ENCODE data around the gene KLHL22. TPM values are rescaled to one million over a fixed set of nuclear protein-coding genes. Genes with fewer than 3 reads are reported as not detected.
A peak's percentile ranks its signal among the peaks of the same experiment; 100 is the strongest.
"Not testable (repeated sequence)": the region's sequence is repeated elsewhere in the genome, so short reads cannot be mapped to it uniquely, and the experiment has no call there.

KLHL22 gene
- total RNA-seq, 4 donors from 2014 or later, result 38.0 to 76.9 (median 61.0) TPM

DNA sequence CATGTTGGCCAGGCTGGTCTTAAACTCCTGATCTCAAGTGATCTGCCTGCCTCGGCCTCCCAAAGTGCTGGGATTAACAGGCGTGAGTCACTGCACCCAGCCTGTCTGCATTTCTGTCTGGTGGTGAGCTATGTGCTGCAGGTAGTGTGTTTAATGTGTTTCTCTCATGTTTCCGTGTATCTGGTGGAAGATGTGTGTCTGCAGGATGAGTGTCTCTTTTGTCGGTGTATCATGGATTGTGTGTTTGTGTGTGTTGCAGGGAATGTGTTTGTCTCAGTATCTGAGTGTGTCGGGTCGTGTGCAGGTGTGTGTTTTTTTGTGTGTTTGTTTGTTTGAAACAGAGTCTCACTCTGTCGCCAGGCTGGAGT, 74.1 kb downstream of the KLHL22 start:
- no peaks in the 10 kb centered on the region for H3K4me1 ChIP-seq
- no peak for TF ChIP-seq POLR2A (IDR thresholded peaks at IDR 0.05)
- TF ChIP-seq, protein P1, sequence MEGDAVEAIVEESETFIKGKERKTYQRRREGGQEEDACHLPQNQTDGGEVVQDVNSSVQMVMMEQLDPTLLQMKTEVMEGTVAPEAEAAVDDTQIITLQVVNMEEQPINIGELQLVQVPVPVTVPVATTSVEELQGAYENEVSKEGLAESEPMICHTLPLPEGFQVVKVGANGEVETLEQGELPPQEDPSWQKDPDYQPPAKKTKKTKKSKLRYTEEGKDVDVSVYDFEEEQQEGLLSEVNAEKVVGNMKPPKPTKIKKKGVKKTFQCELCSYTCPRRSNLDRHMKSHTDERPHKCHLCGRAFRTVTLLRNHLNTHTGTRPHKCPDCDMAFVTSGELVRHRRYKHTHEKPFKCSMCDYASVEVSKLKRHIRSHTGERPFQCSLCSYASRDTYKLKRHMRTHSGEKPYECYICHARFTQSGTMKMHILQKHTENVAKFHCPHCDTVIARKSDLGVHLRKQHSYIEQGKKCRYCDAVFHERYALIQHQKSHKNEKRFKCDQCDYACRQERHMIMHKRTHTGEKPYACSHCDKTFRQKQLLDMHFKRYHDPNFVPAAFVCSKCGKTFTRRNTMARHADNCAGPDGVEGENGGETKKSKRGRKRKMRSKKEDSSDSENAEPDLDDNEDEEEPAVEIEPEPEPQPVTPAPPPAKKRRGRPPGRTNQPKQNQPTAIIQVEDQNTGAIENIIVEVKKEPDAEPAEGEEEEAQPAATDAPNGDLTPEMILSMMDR (IDR thresholded peaks at IDR 0.05), result no peak
- no peaks in the 10 kb centered on the region for H3K36me3 ChIP-seq
- no peak overlapping the region for H3K4me3 ChIP-seq (replicated peaks in 1 of 3)
- no peaks in the 10 kb centered on the region for H3K9me3 ChIP-seq
- H3K27me3 ChIP-seq, result no peaks in the 10 kb centered on the region
- intact Hi-C loops (cut with DNase I), result loop anchor here (5.0 kb wide), 1 partner anchor 76 kb away; the partner anchor contains the start of gene KLHL22
- no peak overlapping the region for H3K27ac ChIP-seq
- 87 to 89% methylated on average over 7 of the region's 7 CpGs for WGBS, 2 donors
- no peak for DNase-seq

DNA sequence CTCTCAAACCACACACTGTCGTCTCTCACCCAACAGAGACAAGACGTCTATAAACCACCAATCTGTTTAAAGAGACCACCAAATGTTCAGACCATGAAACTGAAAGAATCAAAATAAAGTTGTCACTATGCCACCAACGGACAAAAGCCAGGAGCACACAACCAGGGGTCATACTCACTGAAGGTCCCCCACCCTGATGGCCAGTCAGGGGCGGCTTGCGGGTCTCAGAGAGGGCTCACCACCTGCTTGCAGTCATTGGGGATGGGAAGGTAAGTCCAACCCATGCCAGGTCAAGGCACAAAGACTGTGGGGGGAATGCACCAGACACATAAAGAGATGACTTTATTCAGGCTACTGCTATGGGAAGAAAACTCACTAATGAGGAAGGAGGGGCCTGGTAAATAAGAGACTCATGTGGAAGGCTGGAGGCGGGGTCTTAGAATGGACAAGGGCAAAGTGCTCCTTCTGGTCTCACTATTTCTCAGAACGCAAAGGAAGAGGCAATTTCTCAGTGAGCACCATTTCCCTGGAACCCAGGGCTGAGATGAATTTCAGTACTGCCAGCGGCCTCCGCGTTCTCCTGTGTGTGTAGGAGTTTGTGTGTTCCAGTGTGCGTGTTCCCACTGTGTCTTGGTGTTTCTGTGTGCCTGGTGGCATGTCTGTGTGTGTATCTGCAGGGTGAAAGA, 75.3 kb downstream of the KLHL22 start:
- H3K9me3 ChIP-seq, result no peaks in the 10 kb centered on the region
- no peak overlapping the region for H3K4me3 ChIP-seq (replicated peaks in 1 of 3)
- H3K36me3 ChIP-seq, result no peaks in the 10 kb centered on the region
- WGBS, 2 donors, result 84 to 95% methylated on average over 7 to 11 of the region's 11 CpGs
- no peak for DNase-seq
- no peak overlapping the region for H3K27ac ChIP-seq
- no peaks in the 10 kb centered on the region for H3K27me3 ChIP-seq
- intact Hi-C loops (cut with DNase I), result loop anchor here (5.0 kb wide), 1 partner anchor 77 kb away; the partner anchor contains the start of gene KLHL22
- TF ChIP-seq POLR2A (IDR thresholded peaks at IDR 0.05), result no peak
- TF ChIP-seq, protein P1 (IDR thresholded peaks at IDR 0.05), result no peak
- no peaks in the 10 kb centered on the region for H3K4me1 ChIP-seq

DNA sequence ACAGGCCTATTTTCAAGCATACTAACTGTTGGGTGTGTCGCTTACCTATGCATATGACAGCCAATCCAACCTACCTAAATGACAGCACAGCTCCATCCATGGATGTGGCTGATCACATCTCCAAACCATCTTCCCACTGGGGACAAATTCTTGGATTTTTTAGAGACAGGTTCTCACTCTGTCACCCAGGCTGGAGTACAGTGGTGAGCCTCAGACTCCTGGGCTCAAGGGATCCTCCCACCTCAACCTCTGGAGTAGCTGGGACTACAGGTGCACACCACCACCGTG, 76.0 kb downstream of the KLHL22 start:
- no peak overlapping the region for H3K27ac ChIP-seq

DNA sequence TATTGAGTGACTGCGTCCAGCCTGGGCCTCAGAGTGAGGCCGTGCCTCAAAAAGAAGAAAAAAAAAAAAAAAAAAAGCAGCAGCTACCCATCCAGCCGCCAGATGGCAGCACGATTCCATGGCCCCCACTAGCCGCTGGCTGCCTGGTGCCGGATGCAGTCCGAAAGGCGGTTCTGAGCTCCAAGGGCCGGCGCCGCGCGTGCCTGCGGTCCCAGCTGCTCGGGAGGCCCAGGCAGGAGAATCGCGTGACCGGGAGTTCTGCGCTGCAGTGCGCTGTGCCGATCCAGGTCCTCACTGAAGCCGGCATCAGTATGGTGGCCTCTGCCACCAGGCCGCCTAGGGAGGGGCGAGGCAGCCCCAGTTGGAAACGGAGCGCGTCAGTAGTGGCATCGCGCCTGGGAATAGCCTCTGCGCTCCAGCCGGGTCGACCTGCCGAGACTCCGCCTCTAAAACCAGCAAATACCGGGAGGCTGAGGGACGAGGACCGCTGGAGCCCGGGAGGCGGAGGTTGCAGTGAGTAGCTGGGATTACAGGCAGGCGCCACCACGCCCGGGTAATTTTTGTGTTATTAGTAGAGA, 77.3 kb downstream of the KLHL22 start:
- no peak overlapping the region for H3K27ac ChIP-seq
- no peak overlapping the region for H3K4me3 ChIP-seq (replicated peaks in 1 of 3)
- H3K9me3 ChIP-seq, result no peaks in the 10 kb centered on the region
- no peaks in the 10 kb centered on the region for H3K27me3 ChIP-seq
- no peak for TF ChIP-seq POLR2A (IDR thresholded peaks at IDR 0.05)
- TF ChIP-seq, protein P1 (IDR thresholded peaks at IDR 0.05), result peak; percentile 66 to 91 (median 83)
- WGBS, 2 donors, result 7 to 24% methylated on average over 25 to 32 of the region's 42 CpGs
- H3K36me3 ChIP-seq, result no peaks in the 10 kb centered on the region
- H3K4me1 ChIP-seq, result no peaks in the 10 kb centered on the region
- intact Hi-C loops (cut with DNase I), result loop anchor here (2.0 kb wide), 1 partner anchor 39 kb away; no protein-coding TSS in a partner anchor
- DNase-seq, result peak; percentile 79 to 80

More for the DNA sequence above, 76.0 kb downstream of the KLHL22 start:
- intact Hi-C loops (cut with DNase I), result loop anchor here (2.0 kb wide), 1 partner anchor 37 kb away; no protein-coding TSS in a partner anchor
- H3K9me3 ChIP-seq, result no peaks in the 10 kb centered on the region
- no peaks in the 10 kb centered on the region for H3K27me3 ChIP-seq
- no peak overlapping the region for H3K4me3 ChIP-seq (replicated peaks in 1 of 3)
- H3K4me1 ChIP-seq, result no peaks in the 10 kb centered on the region
- DNase-seq, result no peak
- no peak for TF ChIP-seq POLR2A (IDR thresholded peaks at IDR 0.05)
- TF ChIP-seq, protein P1 (IDR thresholded peaks at IDR 0.05), result no peak
- WGBS, 2 donors, result 91 to 94% methylated on average over 2 of the region's 2 CpGs
- no peaks in the 10 kb centered on the region for H3K36me3 ChIP-seq

DNA sequence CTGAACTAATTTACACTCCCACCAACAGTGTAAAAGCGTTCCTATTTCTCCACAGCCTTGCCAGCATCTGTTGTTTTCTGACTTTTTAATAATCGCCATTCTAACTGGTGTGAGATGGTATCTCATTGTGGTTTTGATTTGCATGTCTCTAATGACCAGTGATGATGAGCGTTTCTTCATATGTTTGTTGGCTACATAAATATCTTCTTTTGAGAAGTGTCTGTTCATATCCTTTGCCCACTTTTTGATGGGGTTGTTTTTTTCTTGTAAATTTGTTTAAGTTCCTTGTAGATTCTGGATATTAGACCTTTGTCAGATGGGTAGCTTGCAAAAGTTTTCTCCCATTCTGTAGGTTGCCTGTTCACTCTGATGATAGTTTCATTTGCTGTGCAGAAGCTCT, 79.9 kb downstream of the KLHL22 start:
- H3K4me1 ChIP-seq; H3K27ac ChIP-seq; intact Hi-C loops (cut with DNase I); H3K27me3 ChIP-seq; H3K36me3 ChIP-seq; H3K9me3 ChIP-seq; H3K4me3 ChIP-seq (replicated peaks in 1 of 3); DNase-seq: not testable (repeated sequence)
- whole genome bisulfite sequencing, 2 donors, result 91 to 93% methylated on average over 3 of the region's 3 CpGs

DNA sequence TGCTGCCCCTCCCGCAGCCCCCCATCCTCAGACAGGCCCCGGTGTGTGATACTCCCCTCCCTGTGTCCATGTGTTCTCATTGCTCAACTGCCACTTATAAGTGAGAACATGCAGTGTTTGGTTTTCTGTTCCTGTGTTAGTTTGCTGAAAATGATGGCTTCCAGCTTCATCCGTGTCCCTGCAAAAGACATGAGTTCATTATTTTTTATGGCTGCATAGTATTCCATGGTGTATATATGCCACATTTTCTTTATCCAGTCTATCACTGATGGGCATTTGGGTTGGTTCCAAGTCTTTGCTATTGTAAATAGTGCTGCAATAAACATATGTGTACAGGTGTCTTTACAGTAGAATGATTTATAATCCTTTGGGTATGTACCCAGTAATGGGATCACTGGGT, 80.4 kb downstream of the KLHL22 start:
- H3K4me3 ChIP-seq (replicated peaks in 1 of 3); intact Hi-C loops (cut with DNase I); H3K27me3 ChIP-seq; H3K36me3 ChIP-seq; H3K27ac ChIP-seq; DNase-seq; H3K9me3 ChIP-seq; H3K4me1 ChIP-seq: not testable (repeated sequence)
- WGBS, 2 donors, result 90% methylated on average over 3 of the region's 3 CpGs
